Activated T-helper 17 cell treated with anti-CD3 and anti-CD28 coated beads, Interleukin-2, amount 50 U/mL, for 72 hours (primary cell): ENCODE results near the gene TMEM40. TPM values are rescaled to one million over a fixed set of nuclear protein-coding genes. Genes with fewer than 3 reads are reported as not detected.

Experiments
- ATAC-seq: fragments of 150-1000 bp; cut with Tn5 transposase; replicated peaks from 2 replicates; pipeline ENCODE4 v1.10.0; 2021; ENCODE audit warnings: mild to moderate bottlenecking, moderate library complexity
- H3K27ac Mint-ChIP-seq: one replicate; pipeline ENCODE4 v1.8.0; 2022; ENCODE audit warnings: mixed read lengths
- H3K27me3 Mint-ChIP-seq: one replicate; pipeline ENCODE4 v1.8.0; 2022; ENCODE audit warnings: mixed read lengths
- H3K36me3 Mint-ChIP-seq: one replicate; pipeline ENCODE4 v1.8.0; 2022; ENCODE audit warnings: low read depth, mild to moderate bottlenecking, mixed read lengths
- H3K4me1 Mint-ChIP-seq: one replicate; pipeline ENCODE4 v1.8.0; 2022; ENCODE audit warnings: mixed read lengths
- H3K4me3 Mint-ChIP-seq: one replicate; pipeline ENCODE4 v1.8.0; 2022; ENCODE audit warnings: mild to moderate bottlenecking, mixed read lengths
- H3K9me3 Mint-ChIP-seq: one replicate; pipeline ENCODE4 v1.8.0; 2022; ENCODE audit warnings: mixed read lengths
- total RNA-seq, 2 donors: library from RNA; stranded (reverse); gene quantifications; one replicate each; pipeline ENCODE4 v1.2.3, GENCODE V29; 2022

Gene TMEM40
- total RNA-seq, 2 donors from 2014 or later = not detected

DNA sequence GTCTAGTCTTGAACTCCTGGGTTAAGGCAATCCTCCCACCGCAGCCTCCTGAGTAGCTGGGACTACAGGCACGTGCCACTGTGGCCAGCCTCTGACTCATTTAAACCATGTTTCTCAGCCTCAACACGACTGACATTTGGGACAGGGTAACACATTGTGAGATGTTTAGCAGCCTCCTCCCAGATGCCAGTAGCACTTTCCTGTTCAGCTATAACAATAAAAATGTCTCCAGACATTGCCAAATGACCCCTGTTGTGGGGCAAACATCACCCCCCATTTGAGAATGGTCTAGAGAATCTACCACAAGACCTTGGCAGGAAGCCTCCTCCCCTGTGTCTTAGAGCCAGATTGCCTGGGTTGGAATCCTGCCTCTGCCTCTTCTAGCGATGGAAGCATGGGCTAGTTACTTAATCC, 8.4 kb downstream of the TMEM40 start:
- peaks cover 1% of the 10 kb centered on the region for H3K27me3 Mint-ChIP-seq
- peak overlapping the region; percentile 70 for H3K27ac Mint-ChIP-seq
- ATAC-seq = peak; percentile 92
- peaks cover 8% of the 10 kb centered on the region for H3K4me1 Mint-ChIP-seq
- H3K9me3 Mint-ChIP-seq = no peaks in the 10 kb centered on the region
- H3K36me3 Mint-ChIP-seq = no peaks in the 10 kb centered on the region
- H3K4me3 Mint-ChIP-seq = peak overlapping the region; percentile 35

DNA sequence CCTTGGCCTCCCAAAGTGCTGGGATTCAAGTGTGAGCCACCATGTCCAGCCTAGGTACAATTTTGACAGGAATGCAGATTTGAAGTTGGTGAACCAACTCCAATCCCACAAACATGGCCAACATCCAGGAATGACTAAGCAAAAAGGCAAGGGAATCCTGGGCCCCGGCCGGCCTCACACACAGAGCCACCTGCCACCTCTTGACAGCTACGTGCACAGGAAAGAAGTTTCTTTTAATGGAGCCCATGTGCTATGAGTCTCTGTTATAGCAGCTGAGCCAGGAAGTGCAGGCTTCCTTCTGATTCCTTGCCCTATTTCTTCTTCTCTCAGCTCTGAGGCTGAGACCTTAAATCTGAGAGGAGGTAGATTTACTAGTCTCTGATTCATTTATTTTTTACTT, 8.8 kb downstream of the TMEM40 start:
- peak overlapping the region; percentile 35 for H3K4me3 Mint-ChIP-seq
- H3K4me1 Mint-ChIP-seq = peaks cover 6% of the 10 kb centered on the region
- peak overlapping the region; percentile 70 for H3K27ac Mint-ChIP-seq
- ATAC-seq = no peak
- H3K9me3 Mint-ChIP-seq = no peaks in the 10 kb centered on the region
- H3K27me3 Mint-ChIP-seq = no peaks in the 10 kb centered on the region
- no peaks in the 10 kb centered on the region for H3K36me3 Mint-ChIP-seq

DNA sequence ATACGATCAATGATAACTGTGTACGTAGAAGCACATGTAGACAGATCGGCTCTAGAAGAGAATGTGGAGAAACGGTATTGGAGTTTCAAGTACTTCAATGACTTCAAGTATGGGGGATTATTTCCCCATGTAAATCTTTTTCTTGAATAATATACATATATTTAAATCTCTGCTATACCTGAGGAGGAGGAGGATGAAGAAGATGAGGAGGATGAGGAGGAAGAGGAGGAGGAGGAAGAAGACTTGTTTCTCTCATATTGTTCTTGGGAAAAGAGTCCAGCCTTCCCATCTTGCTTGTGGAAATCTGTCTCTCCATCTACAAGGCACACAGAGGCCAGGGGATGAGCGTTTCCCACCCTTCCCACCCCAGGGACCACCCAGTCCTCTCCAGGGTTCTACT, 10.6 kb downstream of the TMEM40 start:
- H3K36me3 Mint-ChIP-seq = no peaks in the 10 kb centered on the region
- peaks cover 6% of the 10 kb centered on the region for H3K4me1 Mint-ChIP-seq
- no peak overlapping the region for H3K27ac Mint-ChIP-seq
- H3K27me3 Mint-ChIP-seq = no peaks in the 10 kb centered on the region
- H3K9me3 Mint-ChIP-seq = no peaks in the 10 kb centered on the region
- no peak for ATAC-seq
- H3K4me3 Mint-ChIP-seq = no peak overlapping the region

DNA sequence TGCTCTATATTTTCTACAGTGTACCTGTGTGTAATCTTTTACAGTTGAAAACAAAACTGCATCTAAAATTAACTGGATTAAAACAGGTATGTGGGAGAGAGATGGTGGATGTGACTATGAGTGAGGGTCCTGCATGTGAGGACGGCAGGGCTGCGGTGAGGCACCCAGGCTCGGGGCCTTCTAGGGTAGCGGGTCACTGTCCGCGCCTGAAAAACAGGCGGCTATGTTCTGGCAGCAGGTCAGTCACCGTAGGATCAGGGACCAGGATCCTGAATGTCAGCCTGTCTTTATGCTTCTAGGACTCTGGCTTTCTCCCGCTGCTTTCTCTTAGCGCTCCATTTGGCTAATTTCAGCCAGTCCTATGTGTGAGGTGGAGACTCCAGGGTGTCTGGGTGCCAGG, 12.6 kb downstream of the TMEM40 start:
- Mint-ChIP-seq H3K9me3 (no peaks in the 10 kb centered on the region), H3K27me3 (peaks cover 5% of the 10 kb centered on the region), H3K27ac (no peak overlapping the region), H3K4me1 (peaks cover 6% of the 10 kb centered on the region), H3K36me3 (no peaks in the 10 kb centered on the region), H3K4me3 (no peak overlapping the region)
- ATAC-seq = no peak

DNA sequence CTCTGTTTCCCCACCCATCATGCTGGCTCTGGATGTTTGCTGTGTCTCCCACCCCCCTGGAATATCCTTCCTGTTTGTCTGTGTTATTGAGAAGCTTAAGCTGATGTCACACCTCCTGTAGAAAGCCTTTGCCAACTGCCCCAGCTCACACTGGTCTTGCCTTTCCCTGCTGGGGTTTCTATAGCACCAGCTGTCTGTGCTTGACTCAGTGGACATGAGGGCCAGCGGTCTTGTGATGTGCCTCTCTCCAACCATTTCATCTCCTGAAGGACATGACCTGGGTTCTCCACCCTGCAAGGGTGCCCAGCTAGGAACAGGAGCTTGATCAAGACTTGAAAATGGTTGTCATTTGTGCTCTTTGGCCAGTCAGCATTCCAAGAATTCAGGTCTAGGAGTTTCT, 14.7 kb downstream of the TMEM40 start:
- ATAC-seq = no peak
- H3K9me3 Mint-ChIP-seq = no peaks in the 10 kb centered on the region
- no peaks in the 10 kb centered on the region for H3K36me3 Mint-ChIP-seq

DNA sequence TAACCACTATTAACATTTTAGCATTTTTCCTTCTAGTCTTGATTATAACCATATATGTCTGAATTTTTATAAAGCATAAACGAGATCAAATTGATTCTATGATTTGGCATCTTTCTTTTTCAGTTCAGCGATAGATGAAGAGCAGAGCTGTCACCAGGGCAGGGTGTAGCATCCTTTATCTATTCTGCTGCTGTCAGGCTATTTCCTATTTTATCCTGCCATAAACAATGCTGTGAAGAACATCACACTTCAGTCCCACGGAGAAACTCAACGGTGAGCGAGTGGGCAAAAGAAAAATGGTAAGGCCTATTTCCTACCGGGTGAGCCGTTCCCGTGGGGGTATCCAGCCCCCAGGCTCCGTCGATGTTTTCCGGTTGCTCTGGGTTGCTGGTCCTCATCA, 15.5 kb downstream of the TMEM40 start:
- Mint-ChIP-seq H3K27ac (no peak overlapping the region), H3K36me3 (no peaks in the 10 kb centered on the region), H3K27me3 (peaks cover 5% of the 10 kb centered on the region), H3K9me3 (no peaks in the 10 kb centered on the region), H3K4me3 (no peak overlapping the region), H3K4me1 (no peaks in the 10 kb centered on the region)
- ATAC-seq = no peak

More for the DNA sequence above, 14.7 kb downstream of the TMEM40 start:
- peaks cover 5% of the 10 kb centered on the region for H3K27me3 Mint-ChIP-seq
- H3K4me1 Mint-ChIP-seq = no peaks in the 10 kb centered on the region
- no peak overlapping the region for H3K4me3 Mint-ChIP-seq
- H3K27ac Mint-ChIP-seq = no peak overlapping the region

DNA sequence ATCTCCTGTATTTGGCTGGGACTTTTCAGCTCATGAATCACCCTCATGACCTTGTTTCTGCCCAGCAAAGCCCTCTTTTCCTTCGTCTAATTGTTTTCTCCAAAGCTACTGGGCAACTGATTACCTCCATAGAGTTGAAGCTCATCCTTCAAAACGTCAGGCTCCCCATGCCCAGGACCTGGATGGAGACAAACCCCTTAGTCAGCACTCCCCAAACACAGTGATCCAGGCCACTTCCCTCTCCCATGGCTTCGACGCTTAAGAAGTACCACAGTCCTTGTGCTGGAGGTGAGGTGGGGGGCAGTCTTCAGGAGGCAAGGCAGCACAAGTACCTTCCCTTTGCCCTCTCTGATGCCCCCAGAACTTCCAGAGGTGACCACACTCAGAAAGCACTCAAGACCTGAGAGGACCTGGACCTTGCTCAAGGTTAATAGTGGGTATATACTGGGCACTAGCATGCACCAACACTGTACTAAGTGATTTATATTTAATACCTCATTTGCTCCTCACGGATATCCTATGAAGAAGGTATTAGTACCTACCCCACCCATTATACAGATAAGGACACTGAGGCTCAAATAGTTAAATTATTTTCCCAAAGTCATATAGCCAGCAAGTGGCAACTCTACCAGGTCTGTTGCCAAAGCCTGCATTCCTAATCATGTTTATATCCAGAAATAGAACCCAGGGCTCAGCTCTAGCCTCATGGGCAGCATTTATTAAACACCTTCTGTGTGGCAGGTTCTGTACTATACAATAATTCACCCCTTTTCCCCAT, 16.5 kb downstream of the TMEM40 start:
- Mint-ChIP-seq H3K4me1 (no peaks in the 10 kb centered on the region), H3K36me3 (no peaks in the 10 kb centered on the region), H3K4me3 (no peak overlapping the region), H3K9me3 (no peaks in the 10 kb centered on the region), H3K27me3 (peaks cover 5% of the 10 kb centered on the region), H3K27ac (no peak overlapping the region)
- no peak for ATAC-seq

DNA sequence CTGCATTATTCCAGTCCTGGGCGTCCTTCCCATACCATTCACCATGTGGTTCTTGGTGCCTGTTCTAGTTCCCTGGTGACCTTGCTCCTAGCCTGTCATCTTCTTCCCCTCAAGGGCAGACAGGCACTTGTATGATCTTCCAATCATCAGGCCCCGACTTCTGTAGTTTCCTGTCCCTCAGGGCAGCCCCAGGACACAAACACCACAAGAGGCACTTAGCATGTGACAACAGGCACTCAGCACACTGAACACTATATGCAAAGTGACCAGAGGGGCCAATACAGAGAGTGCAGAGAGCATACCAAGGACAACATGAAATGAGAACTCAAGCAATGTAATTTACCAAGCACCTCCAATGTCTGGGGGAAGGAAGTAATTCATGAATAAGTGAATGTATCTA, 17.9 kb downstream of the TMEM40 start:
- H3K27ac Mint-ChIP-seq = no peak overlapping the region
- no peaks in the 10 kb centered on the region for H3K36me3 Mint-ChIP-seq
- H3K9me3 Mint-ChIP-seq = no peaks in the 10 kb centered on the region
- ATAC-seq = no peak
- no peak overlapping the region for H3K4me3 Mint-ChIP-seq
- peaks cover 5% of the 10 kb centered on the region for H3K27me3 Mint-ChIP-seq
- H3K4me1 Mint-ChIP-seq = no peaks in the 10 kb centered on the region

DNA sequence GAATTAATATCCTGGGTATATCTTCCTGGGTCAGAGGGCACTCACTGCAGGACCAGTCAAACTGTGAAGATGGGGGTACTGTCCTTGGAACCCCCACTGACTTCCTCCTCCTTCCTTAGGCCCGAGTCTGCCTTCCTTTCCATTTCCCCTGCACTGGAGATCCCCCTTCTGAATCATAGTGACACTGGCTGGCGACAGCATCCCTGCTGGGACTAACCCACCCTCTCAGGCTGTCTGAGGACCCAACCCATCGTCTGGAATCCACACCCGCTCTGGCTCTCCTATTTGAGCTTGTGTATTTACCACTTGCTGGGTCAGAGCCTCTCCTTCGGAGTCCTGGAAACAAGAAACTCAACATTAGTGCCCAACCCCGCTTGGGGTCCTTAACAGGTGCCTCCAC, 21.2 kb downstream of the TMEM40 start:
- H3K4me1 Mint-ChIP-seq = no peaks in the 10 kb centered on the region
- ATAC-seq = no peak
- H3K27me3 Mint-ChIP-seq = peaks cover 6% of the 10 kb centered on the region
- no peak overlapping the region for H3K27ac Mint-ChIP-seq
- H3K36me3 Mint-ChIP-seq = no peaks in the 10 kb centered on the region
- H3K9me3 Mint-ChIP-seq = no peaks in the 10 kb centered on the region
- H3K4me3 Mint-ChIP-seq = no peak overlapping the region

DNA sequence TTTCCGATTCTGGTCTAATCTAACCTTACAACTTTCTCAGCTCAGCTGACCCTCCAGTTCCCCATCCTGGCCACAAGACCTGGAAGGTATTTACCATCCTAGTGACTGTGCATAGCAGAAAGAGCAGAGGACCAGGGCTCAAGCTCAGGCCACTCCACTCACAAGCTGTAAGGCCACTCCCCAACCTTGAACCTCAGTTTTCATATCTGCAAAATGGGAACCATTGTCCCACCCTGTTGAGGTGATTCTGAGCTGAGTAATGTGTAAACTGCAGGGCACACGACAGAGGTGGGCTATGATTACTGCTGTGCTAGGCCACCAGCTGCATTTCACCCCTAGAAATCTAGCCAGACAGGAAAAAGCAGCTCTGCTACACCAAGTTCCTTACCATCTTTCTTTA, 21.7 kb downstream of the TMEM40 start:
- Mint-ChIP-seq H3K27ac (no peak overlapping the region), H3K4me1 (no peaks in the 10 kb centered on the region), H3K27me3 (peaks cover 6% of the 10 kb centered on the region), H3K9me3 (no peaks in the 10 kb centered on the region), H3K4me3 (no peak overlapping the region), H3K36me3 (no peaks in the 10 kb centered on the region)
- no peak for ATAC-seq

DNA sequence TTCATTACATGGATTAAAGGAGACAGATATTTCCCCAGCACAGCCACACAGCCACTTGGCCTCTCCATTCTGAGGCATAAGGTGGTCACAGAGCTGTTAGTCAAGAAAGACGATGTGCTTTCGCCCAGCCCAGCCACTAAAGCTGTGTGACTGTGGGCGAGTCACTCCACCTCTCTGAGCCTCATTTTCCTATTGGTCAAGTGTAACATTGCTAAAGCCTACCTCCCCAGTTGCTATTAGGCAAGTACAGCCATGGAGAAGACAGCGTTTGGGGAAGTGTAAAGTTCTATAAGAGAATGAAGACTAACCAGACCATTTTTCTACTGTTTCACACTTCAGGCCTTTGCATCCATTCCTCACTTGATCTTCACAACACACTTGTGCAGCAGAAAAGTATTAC, 24.1 kb downstream of the TMEM40 start:
- Mint-ChIP-seq H3K27me3 (peaks cover 3% of the 10 kb centered on the region), H3K27ac (no peak overlapping the region), H3K9me3 (no peaks in the 10 kb centered on the region)

DNA sequence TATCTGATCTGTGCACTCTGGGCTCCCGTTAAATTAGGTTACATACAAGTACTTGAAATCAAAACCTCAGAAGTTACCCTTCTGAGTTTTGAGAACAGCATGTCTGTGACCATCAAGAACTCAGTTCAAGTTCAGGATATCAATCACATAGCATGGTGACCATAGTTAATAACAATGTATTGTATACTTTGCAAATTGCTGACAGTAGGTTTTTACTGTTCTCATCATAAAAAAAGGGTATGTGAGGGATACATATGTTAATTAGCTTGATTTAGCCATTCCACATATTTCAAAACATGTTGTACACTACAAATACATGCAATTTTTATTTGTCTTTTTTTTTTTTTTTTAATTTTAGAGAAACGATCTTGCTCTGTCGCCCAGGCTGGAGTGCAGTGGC, 25.5 kb downstream of the TMEM40 start:
- Mint-ChIP-seq H3K36me3 (no peaks in the 10 kb centered on the region), H3K4me3 (no peak overlapping the region), H3K4me1 (no peaks in the 10 kb centered on the region), H3K9me3 (no peaks in the 10 kb centered on the region), H3K27me3 (peaks cover 6% of the 10 kb centered on the region), H3K27ac (no peak overlapping the region)
- no peak for ATAC-seq

More for the DNA sequence above, 24.1 kb downstream of the TMEM40 start:
- Mint-ChIP-seq H3K36me3 (no peaks in the 10 kb centered on the region), H3K4me3 (no peak overlapping the region), H3K4me1 (no peaks in the 10 kb centered on the region)
- ATAC-seq = no peak

DNA sequence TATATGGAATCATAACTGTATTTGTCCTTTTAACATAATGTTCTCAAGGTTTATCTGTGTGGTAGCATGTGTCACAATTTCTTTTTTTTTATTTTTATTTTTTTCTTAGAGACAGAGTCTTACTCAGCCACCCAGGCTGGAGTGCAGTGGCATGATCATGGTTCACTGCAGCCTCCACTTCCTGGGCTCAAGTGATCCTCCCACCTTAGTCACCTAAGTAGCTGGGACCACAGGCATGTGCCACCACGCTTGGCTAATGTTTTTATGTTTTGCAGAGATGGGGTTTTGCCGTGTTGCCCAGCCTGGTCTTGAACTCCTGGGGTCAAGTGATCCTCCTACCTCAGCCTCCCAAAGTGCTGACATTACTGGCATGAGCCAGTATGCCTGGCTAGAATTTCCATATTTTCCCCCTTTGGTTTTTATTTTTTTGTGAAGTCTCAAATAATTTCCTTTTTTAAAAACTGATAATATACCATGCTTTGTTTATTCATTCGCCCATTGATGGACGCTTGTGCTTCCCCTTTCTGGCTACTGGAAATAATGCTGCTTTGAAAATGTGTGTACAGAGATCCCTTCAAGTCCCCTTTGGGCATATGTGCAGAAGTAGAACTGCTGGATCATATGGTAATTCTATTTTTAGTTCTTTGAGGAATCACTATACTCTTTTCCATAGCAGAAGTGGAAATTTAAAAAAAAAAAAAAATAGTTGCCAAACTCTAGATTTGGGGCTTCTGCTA, 28.4 kb downstream of the TMEM40 start:
- Mint-ChIP-seq H3K36me3 (no peaks in the 10 kb centered on the region), H3K27ac (no peak overlapping the region), H3K4me1 (no peaks in the 10 kb centered on the region), H3K4me3 (no peak overlapping the region), H3K27me3 (peaks cover 7% of the 10 kb centered on the region), H3K9me3 (no peaks in the 10 kb centered on the region)
- no peak for ATAC-seq

DNA sequence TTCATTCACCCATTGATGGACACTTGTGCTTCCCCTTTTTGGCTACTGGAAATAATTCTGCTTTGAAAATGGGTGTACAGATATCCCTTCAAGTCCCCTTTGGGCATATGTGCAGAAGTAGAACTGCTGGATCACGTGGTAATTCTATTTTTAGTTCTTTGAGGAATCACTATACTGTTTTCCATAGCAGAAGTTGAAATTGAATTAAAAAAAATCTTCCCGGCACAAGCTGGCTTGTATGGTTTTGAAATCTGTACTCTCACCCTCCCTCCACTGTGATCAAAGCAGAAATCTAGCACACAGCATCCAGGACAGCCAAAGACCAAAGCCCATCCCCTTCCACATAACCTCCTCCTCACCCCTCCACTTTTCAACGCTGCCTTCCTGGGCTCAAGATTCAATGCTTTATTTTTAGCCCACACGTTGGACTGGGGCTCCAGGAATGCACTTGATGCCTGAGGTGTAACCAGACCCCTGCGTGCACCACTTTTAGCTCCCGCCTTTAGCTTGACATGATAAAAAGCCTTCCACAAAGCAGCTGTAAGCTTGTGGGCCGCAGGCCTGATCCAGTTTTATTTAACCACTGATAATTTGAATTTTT, 29.9 kb downstream of the TMEM40 start:
- no peak overlapping the region for H3K4me3 Mint-ChIP-seq
- H3K4me1 Mint-ChIP-seq = peaks cover 5% of the 10 kb centered on the region
- no peak overlapping the region for H3K27ac Mint-ChIP-seq
- no peaks in the 10 kb centered on the region for H3K9me3 Mint-ChIP-seq
- no peak for ATAC-seq
- H3K36me3 Mint-ChIP-seq = no peaks in the 10 kb centered on the region
- peaks cover 11% of the 10 kb centered on the region for H3K27me3 Mint-ChIP-seq

DNA sequence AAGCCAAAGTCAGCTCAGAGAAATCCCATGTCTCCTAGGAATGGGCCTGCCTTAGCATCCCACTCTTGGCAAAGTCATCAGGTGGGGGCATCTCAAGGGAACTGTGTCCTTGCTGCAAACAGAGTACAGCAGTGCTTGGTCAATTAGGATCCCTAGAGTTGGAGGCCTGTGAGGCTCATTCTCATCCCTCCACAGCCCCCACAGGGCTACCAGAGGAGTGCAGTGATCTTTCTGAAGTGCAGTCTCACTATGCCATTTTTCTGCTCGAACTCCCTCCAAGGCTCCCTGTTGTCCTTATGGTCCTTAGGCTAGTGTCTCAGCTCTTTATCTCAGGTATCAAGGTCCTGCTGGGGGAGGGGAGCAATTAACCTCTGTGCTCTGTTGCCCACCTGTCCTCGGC, 31.1 kb downstream of the TMEM40 start:
- Mint-ChIP-seq H3K4me1 (peaks cover 5% of the 10 kb centered on the region), H3K27me3 (peaks cover 11% of the 10 kb centered on the region), H3K27ac (no peak overlapping the region), H3K36me3 (no peaks in the 10 kb centered on the region), H3K9me3 (no peaks in the 10 kb centered on the region), H3K4me3 (no peak overlapping the region)
- no peak for ATAC-seq
